Hematopoietic multipotent progenitor cell treated with erythropoietin and hydrocortisone succinate and interleukin-3 and kit ligand, for 17 days (in vitro differentiated cells): Measurements from ENCODE around the gene SRSF2.
"Not testable (repeated sequence)": the region's sequence is repeated elsewhere in the genome, so short reads cannot be mapped to it uniquely, and the experiment has no call there.

Source experiments
- DNase-seq: peaks from one replicate; pipeline ENCODE4 v3.0.0-alpha.2; 2015; ENCODE audit warnings: low spot score

SRSF2 gene, protein sequence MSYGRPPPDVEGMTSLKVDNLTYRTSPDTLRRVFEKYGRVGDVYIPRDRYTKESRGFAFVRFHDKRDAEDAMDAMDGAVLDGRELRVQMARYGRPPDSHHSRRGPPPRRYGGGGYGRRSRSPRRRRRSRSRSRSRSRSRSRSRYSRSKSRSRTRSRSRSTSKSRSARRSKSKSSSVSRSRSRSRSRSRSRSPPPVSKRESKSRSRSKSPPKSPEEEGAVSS

DNA sequence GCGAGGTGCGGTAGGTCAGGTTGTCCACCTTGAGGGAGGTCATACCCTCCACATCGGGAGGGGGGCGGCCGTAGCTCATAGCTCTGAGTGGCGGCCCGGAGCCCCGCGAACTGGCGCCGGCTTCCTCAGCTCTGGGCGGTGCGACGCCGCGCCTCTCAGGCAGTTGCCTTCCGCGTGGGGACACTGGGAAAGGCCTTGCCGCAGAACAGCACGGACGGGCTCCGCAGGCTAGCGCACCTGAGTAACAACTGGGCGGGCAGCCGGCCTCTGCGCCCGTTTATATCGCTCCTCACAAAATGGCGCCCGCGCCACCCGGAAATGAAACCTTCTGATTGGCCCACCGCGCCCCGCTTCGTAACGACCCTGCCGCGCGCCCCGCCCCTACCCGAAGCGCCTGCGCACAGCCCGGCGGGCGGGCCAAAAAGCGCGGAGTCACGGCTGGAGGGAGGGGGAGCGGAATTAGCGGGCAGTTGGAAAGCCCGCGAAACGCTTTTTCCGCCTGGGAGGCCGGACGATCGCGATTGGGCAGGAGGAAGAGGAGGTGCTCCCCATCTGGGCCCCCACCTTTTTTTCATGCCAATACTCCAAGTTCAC lies at the start of gene SRSF2:
Gene SRSF2 (minus strand): TSS at position 250 of the 594 bp plus-strand sequence. CDS start 171 bp downstream, at position 79.
- DNase-seq = peak; percentile 99

DNA sequence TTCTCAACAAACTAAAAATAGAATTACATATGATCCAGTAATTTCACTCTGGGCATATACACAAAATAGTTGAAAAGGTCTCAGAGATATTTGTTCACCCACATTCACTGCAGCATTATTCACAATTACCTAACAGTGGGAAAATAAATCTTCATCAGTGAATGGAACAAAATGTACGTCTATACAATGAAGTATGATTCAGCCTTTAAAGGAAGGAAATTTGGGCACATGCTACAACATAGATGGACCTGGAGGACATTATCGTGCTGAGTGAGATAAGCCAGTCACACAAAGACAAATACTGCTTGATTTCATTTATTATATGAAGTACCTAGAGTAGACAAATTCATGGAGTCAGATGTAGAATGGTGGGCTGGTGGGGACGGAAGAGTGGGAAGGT lies 47.8 kb upstream of the SRSF2 start:
- DNase-seq = no peak

DNA sequence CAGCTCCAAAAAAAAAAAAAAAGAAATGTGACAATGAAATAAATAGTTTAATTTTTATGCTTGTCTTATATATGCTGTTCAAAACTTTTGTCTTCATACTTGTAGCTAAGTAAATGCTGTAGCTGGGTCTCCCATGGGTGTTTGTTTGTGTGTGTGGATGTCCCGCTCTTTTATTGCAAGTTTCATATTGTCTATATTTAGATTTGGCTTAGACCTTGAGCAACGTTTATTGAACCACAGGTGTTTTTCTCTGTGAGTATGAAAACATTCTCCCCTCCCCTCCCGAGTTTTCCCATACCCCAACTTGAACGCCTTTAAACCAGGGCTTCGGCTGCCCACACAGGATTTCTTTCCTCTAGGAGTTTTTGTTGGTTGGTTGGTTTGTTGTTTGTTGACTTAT lies 46.0 kb upstream of the SRSF2 start:
- no peak for DNase-seq

DNA sequence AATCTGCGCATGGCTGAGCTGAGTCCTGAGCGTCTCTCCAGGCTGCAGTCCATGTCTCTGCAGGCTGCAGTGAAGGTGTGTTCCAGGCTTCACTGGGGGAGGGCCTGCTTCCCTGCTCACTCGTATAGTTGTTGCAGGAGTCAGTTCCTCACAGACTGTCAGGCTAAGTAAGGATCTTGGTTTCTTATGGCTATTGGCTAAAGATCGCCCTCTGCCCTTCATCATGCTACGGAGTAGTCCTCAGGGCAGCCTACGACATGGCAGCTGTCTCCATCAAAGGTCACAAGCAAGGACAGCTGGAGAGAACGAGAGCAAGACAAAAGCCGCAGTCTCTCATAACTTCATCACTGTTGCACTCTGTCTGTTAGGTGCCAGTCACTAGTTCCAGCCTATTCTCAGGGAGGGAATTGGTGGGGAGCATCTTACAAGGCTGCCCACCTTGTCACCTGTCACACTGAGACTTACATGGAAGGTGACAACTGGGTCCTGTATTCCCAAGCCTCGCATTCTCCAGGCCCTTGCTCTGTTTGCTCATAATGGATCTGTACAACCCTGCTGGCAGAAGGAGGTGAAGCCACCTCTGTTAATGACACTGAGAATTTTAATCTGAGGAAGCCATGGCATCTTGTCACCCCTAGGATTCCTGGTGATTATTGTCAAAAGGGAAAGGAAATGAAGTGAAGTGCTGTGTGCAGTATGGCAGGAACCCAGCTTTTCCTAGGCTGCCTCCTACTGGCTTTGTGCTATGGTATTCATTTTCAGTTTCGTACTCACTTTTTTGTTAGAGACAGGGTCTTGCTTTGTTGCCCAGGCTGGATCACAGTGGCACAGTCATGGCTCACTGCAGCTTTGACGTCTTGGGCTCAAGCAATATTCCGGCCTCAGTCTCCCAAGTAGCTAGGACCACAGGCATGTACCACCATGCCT lies 44.2 kb upstream of the SRSF2 start:
- DNase-seq = no peak

DNA sequence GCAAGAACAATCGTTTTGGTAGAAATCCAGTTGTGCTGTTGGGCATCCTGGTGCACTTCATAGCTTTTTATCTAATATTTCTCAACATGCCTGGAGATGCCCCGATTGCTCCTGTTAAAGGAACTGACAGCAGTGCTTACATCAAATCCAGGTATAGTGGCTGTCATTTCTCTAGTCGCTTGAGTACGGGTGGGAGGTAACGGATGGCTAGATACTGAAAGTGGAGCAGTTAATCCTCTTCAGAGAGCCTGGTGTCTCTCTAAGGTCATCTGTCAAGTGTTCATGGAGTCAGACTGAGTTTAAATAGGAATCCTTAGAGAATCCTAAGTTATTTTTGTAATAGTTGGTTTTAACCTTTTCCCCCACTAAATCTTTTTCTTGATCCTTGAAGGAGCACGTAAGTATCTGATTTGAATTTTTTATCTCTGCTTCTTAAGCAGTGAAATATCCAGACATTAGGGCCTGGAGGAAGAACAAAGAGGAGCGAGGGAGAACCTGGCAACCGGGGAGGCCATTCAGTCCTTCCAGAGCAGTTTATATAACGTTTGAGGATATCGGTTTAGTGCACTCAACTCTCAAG lies 38.0 kb upstream of the SRSF2 start:
- no peak for DNase-seq

DNA sequence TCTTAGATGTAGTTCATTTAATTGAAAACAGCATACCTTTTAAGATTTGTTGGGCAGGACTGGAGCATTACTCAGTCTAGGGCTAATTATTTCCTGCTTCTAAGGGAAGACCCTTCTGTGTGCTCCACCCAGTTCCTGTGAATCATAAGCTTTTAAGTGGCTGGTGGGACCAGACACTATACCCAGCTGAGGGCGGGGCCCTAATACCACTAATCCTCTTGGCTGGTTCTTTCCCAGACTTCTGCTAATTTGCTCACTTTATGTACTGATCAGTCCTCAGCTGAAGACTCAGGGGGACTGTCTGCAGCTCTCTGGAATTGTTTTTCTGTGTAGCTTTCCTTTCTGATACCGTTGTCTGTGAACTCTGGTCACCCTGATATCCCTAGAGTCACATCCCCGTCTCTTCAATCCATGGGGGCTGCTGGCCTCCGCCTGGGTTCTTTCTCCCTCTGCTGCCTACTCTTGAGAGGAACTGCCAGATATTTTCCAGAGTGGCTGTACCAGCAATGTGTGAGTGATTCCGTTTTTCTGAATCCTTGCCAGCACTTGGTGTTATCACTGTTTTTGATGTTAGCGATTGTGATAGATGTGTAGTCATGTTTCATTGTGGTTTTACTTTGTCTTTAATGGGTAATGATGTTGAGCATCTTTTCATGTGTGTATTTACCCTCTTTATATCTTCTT lies 35.9 kb upstream of the SRSF2 start:
- DNase-seq = no peak

DNA sequence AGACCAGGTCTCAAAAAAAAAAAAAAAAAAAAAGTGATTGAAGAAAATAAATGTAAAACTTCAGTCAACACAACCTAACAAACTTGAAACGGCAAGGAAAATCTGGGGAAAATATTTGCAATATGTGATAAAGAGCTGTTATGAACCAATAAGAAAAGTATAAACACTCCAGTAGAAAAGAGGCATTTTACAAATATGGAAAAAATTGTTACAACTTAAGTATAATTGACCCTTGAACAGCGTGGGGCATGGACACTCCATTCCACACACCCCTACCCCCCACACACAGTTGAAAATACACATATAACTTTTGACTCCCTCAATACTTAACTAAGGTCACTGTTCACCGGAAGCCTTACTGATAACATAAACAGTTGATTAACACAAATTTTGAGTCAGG lies 21.4 kb upstream of the SRSF2 start:
- DNase-seq = no peak

DNA sequence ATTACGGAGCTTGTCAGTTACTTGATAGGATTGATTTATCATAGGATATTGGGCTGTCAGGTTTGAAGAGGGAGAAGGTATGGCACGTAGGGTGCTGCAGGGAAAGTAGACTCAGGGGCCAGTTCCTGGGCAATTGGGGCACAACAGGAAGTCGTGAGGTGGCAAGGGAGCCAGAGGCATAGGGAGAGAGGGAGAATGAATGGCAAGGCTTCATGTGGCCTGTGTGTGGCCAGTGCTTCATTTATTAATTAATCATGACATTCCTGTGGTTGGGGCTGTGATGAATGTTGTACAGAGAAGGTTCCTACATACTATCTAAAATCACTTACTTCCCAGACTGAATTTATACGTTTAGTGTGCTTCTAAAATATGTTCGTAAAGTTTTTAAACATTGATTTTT lies 20.1 kb upstream of the SRSF2 start:
- DNase-seq = no peak

DNA sequence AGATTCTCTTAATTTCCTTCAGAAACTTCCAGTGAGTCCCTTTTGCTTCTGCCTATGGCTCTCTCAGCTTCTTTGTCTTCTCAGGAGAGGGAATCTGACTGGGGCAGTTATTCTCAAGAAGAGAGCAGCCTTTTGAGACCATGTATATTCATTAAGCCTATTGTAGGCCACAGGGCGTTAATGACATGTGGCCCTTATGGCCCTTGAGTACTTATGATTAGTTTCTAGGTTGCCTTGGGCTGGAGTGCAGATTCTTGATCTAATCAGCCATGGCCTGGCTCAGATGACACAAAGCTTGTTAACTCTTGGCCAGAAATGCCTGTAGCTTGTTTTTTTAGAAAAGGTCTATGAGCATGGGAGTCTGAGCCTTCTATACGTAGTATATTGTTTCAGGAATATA lies 18.2 kb upstream of the SRSF2 start:
- no peak for DNase-seq

DNA sequence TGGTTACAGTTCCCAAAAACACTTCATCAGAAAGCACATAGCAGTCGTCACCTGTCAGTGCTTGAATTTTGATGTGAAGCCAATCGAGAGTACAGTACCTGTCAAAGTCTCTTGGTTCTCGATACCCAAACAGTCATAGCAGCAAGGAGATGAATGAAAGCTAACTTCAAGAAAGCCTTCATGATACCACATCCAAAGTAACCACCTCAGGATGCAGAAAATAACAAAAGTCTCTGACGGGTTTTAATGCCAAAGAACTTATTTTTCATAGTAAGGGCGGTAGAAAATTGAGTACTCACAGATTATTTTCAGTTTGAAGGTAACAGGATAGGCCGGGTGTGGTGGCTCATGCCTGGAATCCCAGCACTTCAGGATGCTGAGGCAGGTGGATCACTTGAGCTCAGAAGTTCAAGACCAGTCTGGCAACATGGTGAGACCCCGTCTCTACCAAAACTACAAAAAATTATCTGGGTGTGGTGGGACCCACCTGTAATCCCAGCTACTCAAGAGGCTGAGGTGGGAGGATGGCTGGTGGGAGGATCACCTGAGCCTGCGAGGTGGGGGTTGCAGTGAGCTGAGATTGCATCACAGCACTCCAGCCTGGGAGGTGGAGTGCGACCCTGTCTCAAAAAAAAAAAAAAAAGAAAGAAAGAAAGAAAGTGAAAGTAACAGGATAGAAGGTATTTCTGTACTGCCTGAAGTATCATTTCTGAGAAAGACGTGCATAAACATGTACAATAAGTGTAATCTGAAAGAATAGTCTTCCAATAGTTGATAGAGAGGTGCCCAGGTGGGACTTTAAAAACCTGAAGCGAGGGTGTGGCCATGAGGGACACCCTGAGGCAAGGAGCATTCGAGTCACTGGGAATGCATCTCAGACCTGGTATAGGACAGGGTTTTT lies 16.2 kb upstream of the SRSF2 start:
- no peak for DNase-seq

DNA sequence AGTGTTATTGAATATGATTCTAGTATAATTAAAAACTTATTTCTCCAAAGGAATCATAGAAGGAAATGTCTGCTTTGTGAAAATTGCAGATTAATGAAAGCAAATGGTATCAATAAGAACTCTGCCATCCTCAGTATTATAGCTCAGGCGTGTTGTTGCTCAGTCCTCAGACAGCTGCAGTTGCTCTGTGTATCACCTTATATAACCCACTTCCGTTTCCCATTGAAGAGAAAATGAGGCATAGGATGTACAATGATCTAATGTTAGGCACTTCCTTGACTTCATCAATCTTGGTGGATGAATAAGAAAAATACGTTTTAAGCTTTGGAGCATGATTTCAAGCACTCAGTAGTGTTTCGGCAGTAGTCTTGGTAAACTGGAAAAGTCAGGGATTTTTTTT lies 14.9 kb upstream of the SRSF2 start:
- DNase-seq = no peak

DNA sequence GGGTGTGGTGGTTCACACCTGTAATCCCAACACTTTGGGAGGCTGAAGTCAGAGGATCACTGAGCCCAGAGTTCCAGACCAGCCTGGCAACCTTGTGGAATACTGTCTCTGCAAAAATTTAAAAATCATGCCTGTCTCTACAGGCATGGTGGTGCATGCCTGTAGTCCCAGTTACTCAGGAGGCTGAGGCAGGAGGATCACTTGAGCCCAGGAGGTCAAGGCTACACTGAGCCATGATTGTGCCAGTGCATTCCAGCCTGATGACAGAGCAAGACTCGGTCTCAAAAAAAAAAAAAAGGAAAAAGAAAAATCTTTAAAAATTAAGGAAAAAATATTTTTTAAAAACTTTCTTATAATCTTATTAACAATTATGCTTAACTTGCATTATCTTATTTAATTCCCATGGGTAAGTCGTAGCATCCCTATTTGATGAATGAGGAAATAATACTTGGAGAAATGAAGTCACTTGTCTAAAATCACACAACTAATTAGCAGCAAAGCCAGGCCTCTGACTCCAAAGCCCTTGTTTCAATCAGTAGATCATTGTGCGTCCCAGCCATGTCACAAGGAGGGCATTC lies 14.4 kb upstream of the SRSF2 start:
- no peak for DNase-seq

DNA sequence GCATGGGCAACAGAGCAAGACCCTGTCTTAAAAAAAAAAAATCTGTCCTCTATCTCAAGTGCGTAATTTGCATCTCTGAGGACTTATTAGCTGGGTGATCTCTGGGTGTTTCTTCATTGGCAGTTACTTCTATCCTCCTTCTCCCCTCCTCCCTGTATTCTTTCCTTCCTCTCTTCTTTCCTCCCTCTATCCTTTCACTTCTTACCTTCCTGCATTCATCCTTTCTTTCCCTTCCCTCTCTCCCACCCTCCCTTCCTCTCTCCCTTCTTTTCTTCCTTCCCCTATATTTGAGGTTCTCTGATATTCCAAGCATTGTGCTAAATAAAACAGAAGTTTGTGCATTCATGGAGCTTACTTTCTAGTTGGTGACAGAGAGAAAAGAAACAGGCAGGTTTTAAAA lies 11.5 kb upstream of the SRSF2 start:
- DNase-seq = no peak

DNA sequence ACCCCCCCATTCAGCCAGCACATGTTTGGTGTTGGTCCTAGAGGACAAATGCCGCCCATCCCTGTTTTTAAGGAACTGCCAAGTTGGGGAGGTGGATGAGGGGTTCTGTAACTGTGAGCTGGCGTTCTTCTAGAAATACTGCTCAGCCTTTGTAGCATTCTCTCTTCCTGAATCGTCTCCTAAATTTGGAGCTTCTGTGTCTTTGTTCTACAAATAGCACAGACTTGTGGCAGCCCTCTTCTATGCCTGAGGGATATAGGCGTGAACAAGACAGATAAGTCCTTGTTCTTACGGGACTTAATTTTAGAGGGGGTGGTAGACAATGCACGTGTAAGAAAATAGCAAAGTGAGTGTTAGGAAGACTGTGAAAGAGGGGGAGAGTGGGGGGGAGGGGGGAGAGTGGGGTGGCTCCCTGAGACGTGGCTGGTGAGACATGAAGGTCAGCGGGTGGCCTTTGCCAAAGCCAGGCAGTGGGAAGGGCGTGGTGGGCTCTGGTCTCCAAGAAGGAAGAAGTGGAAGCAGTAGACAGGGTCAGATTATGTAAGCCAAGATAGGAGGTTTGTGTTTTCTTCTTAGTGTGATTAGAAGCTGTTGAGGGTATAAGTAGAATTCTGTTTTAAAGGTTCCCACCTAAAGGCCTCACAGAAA lies 10.7 kb upstream of the SRSF2 start:
- DNase-seq = no peak

DNA sequence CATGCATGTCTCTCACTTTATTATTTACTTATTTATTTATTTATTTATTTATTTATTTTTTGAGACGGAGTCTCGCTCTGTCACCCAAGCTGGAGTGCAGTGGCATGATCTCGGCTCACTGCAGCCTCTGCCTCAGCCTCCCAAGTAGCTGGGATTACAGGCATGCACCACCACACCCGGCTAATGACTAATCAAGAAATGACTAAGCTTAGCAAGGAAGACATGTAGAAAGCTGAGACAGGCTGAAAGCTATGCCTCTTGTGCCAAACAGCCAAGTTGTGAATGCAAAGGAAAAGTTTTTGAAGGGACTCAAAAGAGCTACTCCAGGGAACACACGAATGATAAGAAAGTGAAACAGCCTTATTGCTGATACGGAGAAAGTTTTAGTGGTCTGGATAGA lies 8.7 kb upstream of the SRSF2 start:
- DNase-seq = peak; percentile 31

DNA sequence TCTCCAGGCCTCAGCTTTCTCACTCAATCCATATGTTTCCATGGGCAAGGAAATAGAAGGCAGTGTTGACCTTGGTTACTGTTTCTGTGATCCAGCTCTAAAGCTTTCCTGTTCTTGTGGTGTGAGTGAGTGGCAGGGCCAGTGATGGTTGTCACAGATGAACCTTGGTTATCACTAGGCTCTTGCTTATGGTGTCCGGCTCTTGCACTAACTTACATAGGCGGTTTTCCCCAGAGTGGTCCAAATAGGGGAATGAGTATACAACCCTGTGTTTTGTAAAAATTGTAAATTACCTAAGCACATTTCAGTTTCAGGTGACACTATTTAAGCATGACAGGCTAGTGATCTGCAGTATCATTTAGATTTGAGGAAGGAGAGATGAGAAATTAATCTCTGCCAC lies 7.6 kb upstream of the SRSF2 start:
- DNase-seq = no peak

DNA sequence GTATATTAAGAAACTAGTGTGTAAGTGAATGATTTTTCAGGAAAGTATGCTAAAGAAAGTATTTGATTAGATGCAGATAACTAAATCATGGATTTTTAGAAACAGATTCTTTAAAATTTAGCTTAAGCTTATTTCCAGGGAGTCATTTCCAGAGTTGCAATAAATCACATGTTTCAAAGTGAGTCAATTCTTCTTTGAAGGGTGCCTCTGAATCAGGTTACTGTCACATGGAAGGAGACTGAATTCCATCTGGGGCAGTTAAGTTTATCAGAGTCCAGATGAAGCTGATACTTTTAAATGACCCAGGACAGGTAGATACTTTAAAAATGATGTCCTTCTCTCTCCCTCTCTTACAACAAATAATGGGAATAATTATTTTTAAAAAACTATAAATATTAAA lies 5.8 kb upstream of the SRSF2 start:
- no peak for DNase-seq

DNA sequence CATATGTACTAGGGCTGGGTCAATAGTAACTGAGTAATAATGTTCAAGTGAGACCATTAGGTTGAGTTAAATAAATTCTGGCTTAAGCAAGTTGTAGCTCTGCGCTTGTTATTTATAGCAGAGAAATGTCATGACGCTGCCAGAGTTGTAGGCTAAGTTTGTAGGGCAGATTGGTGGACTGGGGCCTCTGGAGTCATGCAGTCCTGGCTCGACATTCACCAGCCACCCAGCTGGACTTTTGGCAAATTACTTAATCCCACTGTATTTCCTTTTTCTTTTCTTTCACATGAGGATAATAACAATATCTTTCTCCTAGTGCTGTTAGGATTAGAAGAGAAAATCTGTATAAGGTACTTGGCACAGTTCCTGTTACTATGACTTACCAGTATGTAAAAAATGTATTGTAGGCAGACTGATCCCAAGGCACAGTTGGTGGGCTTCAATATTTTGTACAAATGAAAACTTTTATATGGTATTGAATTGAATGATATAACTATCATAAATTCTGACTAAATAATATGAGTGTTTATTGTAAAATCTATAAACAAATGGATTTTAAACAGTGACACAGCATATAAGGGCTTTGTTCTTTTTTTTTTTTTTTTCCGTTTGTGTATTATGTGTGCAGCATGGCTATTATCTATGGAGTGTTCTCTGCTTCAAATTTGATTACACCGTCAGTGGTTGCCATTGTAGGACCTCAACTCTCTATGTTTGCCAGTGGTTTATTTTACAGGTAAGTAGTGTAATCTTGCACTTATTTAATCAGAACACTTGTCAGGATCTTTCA lies 3.4 kb upstream of the SRSF2 start:
- DNase-seq = no peak

DNA sequence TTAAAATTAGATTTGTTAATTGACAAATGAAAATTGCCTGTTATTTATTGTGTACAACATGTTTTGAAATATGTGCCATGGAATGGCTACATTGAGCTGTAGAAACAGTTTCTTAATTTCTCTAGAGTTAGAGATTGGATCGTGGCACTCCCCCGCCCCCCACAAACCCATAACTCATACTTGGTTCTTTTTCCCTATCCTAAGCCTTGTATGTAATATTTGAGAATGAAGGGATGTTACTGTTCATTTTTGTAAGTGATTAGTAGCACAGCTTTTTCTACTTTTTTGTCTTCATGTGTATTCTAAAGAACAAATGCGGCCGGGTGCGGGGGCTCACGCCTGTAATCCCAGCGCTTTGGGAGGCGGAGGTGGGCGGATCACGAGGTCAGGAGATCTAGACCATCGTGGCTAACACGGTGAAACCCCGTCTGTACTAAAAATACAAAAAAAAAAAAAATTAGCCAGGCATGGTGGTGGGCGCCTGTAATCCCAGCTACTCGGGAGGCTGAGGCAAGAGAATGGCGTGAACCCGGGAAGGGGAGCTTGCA lies 2.5 kb upstream of the SRSF2 start:
- DNase-seq = not testable (repeated sequence)
